Erythroblast (primary cell): ENCODE measurements around the gene SOX6.

Experiments
- GATA1 ChIP-seq: IDR thresholded peaks from 2 replicates; pipeline ENCODE4 v1.6.1; 2011; ENCODE audit warnings: low read depth, mild to moderate bottlenecking, control low read depth, low read length, moderate library complexity
- POLR2A ChIP-seq: IDR thresholded peaks from 2 replicates; pipeline ENCODE4 v1.6.1; 2011; ENCODE audit warnings: mild to moderate bottlenecking, low read length

GRCh38 chr11:16080688-16081381 lies 275.5 kb downstream of the SOX6 start:
- no peak for TF ChIP-seq POLR2A
- TF ChIP-seq GATA1 = no peak
